ENCODE measurements around the gene RPL5. TPM values are rescaled to one million over a fixed set of nuclear protein-coding genes. Genes with fewer than 3 reads are reported as not detected.

The RPL5 gene
- polyA plus RNA-seq, 1 donor from 2014 or later, result 2,794 TPM

- no peaks in the 10 kb centered on the region for H3K9me3 Mint-ChIP-seq
- no peaks in the 10 kb centered on the region for H3K27me3 Mint-ChIP-seq
- peaks cover 5% of the 10 kb centered on the region for H3K36me3 Mint-ChIP-seq
- H3K27ac Mint-ChIP-seq, result peak overlapping the region in 2 of 3 donors; percentile 36 to 88
- H3K4me1 Mint-ChIP-seq, result peaks cover 36 to 54% (median 51%) of the 10 kb centered on the region in 3 donors
- H3K4me3 Mint-ChIP-seq, result peak overlapping the region in 1 of 4 donors; percentile 37
Observed at GRCh38 chr1:92838519-92838918, 6.7 kb downstream of the RPL5 start.

DNA sequence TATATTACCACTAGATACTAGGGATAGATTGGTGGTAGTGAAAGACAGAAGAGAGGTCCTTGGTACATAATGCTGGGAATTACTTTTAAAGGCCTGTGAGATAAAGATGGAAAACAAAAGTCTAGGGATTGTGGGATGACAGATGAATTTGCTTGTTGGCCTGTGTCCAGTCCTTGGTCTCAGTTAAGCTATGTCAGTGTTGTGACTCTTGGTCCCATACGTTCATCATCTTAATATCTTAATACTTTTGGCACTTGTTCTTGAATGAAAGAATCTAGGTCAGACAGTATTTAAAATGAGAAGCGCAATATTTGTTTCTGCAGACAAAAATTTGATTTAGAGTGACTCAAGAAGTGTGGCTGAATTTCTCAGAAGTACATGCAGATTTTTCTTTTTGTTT is 7.6 kb downstream of the RPL5 start:
- Mint-ChIP-seq H3K36me3 (peaks cover 5% of the 10 kb centered on the region), H3K9me3 (no peaks in the 10 kb centered on the region), H3K4me1 (peaks cover 27 to 48% (median 42%) of the 10 kb centered on the region in 3 donors), H3K27me3 (no peaks in the 10 kb centered on the region), H3K27ac (peak overlapping the region; percentile 36 to 92 (median 46)), H3K4me3 (no peak overlapping the region)

GRCh38 chr1:92840600-92840999 is 8.8 kb downstream of the RPL5 start:
- Mint-ChIP-seq H3K4me1 (peaks cover 20 to 41% (median 33%) of the 10 kb centered on the region in 3 donors), H3K4me3 (no peak overlapping the region), H3K36me3 (peaks cover 5% of the 10 kb centered on the region), H3K9me3 (no peaks in the 10 kb centered on the region), H3K27me3 (no peaks in the 10 kb centered on the region), H3K27ac (peak overlapping the region in 1 of 3 donors; percentile 53)

DNA sequence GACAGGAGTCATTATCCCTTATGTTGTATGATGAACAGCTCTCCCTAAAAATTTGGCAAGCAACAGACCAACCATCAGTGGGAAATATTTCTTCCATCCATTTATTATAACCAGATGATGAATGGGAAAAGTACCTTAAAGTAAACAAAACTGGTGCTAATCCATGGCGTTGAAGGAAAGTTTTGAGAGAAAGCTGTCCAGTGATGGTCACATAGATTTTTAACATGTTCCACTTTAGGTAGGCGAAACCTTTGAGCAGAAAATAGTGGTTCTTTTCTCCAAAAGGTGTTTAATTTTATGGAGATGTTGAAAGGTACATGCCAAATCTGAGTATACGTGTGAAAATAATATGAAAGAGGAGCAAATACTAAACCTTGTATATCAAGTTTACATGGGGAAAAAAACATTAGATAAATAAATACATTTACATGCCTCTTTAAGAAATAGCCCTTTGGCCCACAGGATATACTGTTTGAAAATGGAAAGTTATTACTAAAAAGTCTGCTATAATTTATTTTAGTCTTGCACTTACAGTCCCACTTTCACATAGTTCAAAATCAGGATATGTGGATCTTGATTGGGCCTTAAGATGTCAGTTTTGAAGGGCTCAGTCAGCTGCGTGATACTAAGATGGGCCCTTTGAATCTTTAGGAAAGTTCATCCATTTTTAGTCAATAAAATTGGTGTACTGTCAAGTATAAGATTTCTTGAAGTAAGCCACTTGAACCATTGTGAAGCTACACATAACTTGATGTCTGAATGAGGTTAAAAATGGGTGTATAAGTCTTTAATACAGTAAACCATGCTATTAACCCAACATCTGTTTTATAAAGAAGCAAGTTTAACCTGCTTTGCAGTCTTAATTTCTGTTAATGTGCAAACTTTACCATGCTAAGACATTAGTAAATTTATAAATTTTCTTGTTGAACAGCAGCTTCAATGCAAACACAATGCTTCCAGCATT is 10.5 kb downstream of the RPL5 start:
- H3K27me3 Mint-ChIP-seq, result no peaks in the 10 kb centered on the region
- peaks cover 15 to 28% (median 24%) of the 10 kb centered on the region in 3 donors for H3K4me1 Mint-ChIP-seq
- no peak overlapping the region for H3K4me3 Mint-ChIP-seq
- H3K27ac Mint-ChIP-seq, result peak overlapping the region in 2 of 3 donors; percentile 23 to 24
- no peaks in the 10 kb centered on the region for H3K9me3 Mint-ChIP-seq
- H3K36me3 Mint-ChIP-seq, result peaks cover 8% of the 10 kb centered on the region

DNA sequence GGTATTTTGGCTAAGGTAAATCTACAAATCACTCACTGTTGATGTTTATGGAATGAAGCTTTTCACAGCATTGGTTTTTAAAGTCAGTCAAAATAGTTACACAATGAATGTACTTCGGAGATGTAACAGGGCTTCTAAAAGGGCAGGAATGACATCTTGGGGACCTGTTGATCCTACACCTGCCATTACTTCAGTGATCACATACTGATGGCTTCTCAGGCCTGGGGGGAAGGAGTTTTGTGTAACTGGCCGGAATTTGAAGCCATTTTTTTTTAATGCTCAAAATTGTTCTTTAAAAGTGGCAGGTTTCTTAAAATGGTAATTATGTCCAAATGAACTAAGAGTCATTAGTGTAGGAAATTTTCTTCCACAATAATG is 11.2 kb downstream of the RPL5 start:
- Mint-ChIP-seq H3K27ac (peak overlapping the region in 2 of 3 donors; percentile 23 to 24), H3K27me3 (no peaks in the 10 kb centered on the region)

GRCh38 chr1:92843429-92844352 is 11.9 kb downstream of the RPL5 start:
- Mint-ChIP-seq H3K36me3 (peaks cover 5% of the 10 kb centered on the region), H3K4me3 (no peak overlapping the region), H3K9me3 (no peaks in the 10 kb centered on the region), H3K27ac (peak overlapping the region in 2 of 3 donors; percentile 23 to 24), H3K4me1 (peaks cover 9 to 16% (median 12%) of the 10 kb centered on the region in 3 donors), H3K27me3 (no peaks in the 10 kb centered on the region)

More for the DNA sequence above, 11.2 kb downstream of the RPL5 start:
- Mint-ChIP-seq H3K9me3 (no peaks in the 10 kb centered on the region), H3K4me1 (peaks cover 10 to 21% (median 19%) of the 10 kb centered on the region in 3 donors), H3K4me3 (no peak overlapping the region), H3K36me3 (peaks cover 5% of the 10 kb centered on the region)

DNA sequence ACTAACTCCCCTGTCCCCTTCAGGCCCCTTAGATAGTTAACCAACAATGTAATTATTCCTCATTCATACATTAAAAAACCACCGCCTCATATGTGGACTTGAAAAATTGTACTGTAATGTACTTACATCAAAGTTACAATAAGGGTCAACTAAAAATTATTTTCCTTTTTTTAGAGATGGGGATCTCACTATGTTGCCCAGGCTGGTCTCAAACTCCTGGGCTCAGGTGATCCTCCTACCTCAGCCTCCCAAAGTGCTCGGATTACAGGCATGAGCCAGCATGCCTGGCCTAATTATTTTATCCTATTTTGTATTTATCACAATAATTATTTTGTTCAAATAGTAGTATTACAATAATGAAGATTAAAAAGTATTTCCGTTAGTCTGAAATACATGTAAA is 12.6 kb downstream of the RPL5 start:
- Mint-ChIP-seq H3K4me3 (no peak overlapping the region), H3K36me3 (peaks cover 5% of the 10 kb centered on the region), H3K27ac (no peak overlapping the region), H3K27me3 (no peaks in the 10 kb centered on the region), H3K9me3 (no peaks in the 10 kb centered on the region), H3K4me1 (peaks cover 9 to 12% (median 10%) of the 10 kb centered on the region in 3 donors)

- Mint-ChIP-seq H3K36me3 (peaks cover 5% of the 10 kb centered on the region), H3K27ac (peak overlapping the region in 1 of 3 donors; percentile 41)
Observed at GRCh38 chr1:92845908-92846307, 14.1 kb downstream of the RPL5 start.

GRCh38 chr1:92848201-92848600 is 16.4 kb downstream of the RPL5 start:
- peaks cover 5 to 10% (median 7%) of the 10 kb centered on the region in 3 donors for H3K4me1 Mint-ChIP-seq
- no peak overlapping the region for H3K27ac Mint-ChIP-seq
- H3K36me3 Mint-ChIP-seq, result peaks cover 7% of the 10 kb centered on the region
- no peaks in the 10 kb centered on the region for H3K9me3 Mint-ChIP-seq
- no peak overlapping the region for H3K4me3 Mint-ChIP-seq
- H3K27me3 Mint-ChIP-seq, result no peaks in the 10 kb centered on the region

More at GRCh38 chr1:92845908-92846307, 14.1 kb downstream of the RPL5 start:
- Mint-ChIP-seq H3K4me3 (no peak overlapping the region), H3K9me3 (no peaks in the 10 kb centered on the region), H3K27me3 (no peaks in the 10 kb centered on the region), H3K4me1 (peaks cover 2 to 4% (median 3%) of the 10 kb centered on the region in 3 donors)

GRCh38 chr1:92850019-92850418 is 18.2 kb downstream of the RPL5 start:
- Mint-ChIP-seq H3K27me3 (no peaks in the 10 kb centered on the region), H3K4me3 (no peak overlapping the region), H3K27ac (no peak overlapping the region), H3K36me3 (peaks cover 7% of the 10 kb centered on the region), H3K9me3 (no peaks in the 10 kb centered on the region), H3K4me1 (peaks cover 9 to 14% (median 9%) of the 10 kb centered on the region in 3 donors)

GRCh38 chr1:92851729-92852128 is 19.9 kb downstream of the RPL5 start:
- H3K36me3 Mint-ChIP-seq, result peaks cover 4% of the 10 kb centered on the region
- H3K4me1 Mint-ChIP-seq, result peaks cover 9 to 14% (median 12%) of the 10 kb centered on the region in 3 donors
- peak overlapping the region in 1 of 3 donors; percentile 29 for H3K27ac Mint-ChIP-seq
- H3K9me3 Mint-ChIP-seq, result no peaks in the 10 kb centered on the region
- no peaks in the 10 kb centered on the region for H3K27me3 Mint-ChIP-seq
- no peak overlapping the region for H3K4me3 Mint-ChIP-seq

DNA sequence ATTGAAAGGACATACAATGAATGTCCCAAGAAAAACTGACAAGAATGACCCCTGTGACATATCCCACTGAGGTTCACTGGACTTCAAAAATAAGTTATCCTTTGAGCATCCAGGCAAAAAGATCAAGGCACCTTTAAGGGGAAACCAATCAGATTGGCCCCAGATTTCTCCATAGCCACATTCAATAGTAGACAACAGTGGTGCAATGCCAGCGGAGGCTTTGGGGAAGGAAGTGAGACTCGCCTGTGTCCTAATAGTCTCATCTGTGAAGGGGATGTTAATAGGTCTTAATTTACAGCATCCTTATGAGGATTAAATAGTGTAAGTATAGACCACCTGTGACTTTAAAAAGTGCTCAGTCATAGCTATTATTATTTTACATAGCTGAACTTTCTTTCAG is 21.5 kb downstream of the RPL5 start:
- Mint-ChIP-seq H3K27ac (no peak overlapping the region), H3K4me1 (peaks cover 9 to 15% (median 12%) of the 10 kb centered on the region in 3 donors), H3K36me3 (peaks cover 4% of the 10 kb centered on the region), H3K27me3 (no peaks in the 10 kb centered on the region), H3K4me3 (no peak overlapping the region), H3K9me3 (no peaks in the 10 kb centered on the region)

- Mint-ChIP-seq H3K27me3 (no peaks in the 10 kb centered on the region), H3K27ac (peak overlapping the region in 1 of 3 donors; percentile 1), H3K4me1 (peaks cover 16 to 21% (median 17%) of the 10 kb centered on the region in 3 donors), H3K36me3 (peaks cover 4% of the 10 kb centered on the region), H3K9me3 (no peaks in the 10 kb centered on the region), H3K4me3 (no peak overlapping the region)
Observed at GRCh38 chr1:92854101-92854785, 22.4 kb downstream of the RPL5 start.

DNA sequence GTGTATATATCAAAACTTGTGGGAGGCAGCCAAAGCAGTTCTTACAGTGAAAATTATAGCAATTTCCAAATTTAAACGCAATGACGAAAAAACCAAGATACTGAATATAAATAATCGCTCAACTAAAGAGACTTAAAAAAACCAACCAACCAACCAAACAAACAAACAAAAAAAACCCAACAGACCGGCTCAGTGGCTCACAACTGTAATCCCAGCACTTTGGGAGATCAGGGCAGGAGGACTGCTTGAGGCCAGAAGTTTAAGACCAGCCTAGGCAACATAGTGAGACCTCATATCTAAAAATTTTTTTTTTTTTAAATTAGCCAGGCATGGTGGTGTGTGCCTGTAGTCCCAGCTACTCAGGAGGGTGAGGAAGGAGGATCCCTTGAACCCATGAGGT is 23.4 kb downstream of the RPL5 start:
- Mint-ChIP-seq H3K9me3 (no peaks in the 10 kb centered on the region), H3K4me1 (peaks cover 17 to 21% (median 18%) of the 10 kb centered on the region in 3 donors), H3K4me3 (no peak overlapping the region), H3K27ac (no peak overlapping the region), H3K36me3 (peaks cover 4% of the 10 kb centered on the region), H3K27me3 (no peaks in the 10 kb centered on the region)

Measured in IgD-negative memory B cell (primary cell).